22Rv1 (cell line): ENCODE measurements around the gene ASTN2.

Experiments used
- ZFX ChIP-seq: fragments of 450-650 bp; IDR thresholded peaks from 2 replicates; pipeline ENCODE4 v1.6.1; 2017; ENCODE audit warnings: antibody characterized with exemption, borderline replicate concordance
- TF ChIP-seq, protein P1 (sequence below): fragments of 450-650 bp; IDR thresholded peaks from 2 replicates; pipeline ENCODE4 v1.5.1; 2017; ENCODE audit warnings: mild to moderate bottlenecking

DNA sequence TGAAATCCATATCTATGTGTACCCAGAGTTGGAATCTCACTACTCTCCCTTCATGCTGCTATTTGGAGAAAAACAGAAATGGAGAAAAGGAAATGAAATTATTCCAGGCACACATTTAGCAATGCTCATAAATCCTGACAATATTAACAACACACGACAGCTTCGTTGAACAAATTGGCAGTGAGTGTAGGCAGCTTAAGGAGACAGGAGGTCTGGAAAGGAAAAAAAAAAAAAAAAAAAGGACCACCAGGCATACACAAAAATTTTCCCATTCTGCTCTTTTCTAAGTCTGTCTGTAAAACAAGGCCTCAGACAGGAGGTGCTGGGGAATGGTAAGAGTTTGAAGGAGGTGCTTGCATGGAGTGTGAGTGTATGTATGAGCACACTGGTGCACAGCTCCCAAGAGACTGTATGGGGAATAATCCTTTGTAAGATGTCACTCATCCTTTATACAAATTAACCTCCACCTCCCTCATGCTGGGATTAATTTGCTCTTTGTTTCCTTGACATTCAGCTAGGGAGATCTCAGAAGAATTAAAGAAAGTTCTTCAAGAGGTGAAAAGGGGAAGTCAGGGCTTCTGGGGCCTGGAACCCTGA is 78.9 kb downstream of the ASTN2 start:
- TF ChIP-seq, protein P1, sequence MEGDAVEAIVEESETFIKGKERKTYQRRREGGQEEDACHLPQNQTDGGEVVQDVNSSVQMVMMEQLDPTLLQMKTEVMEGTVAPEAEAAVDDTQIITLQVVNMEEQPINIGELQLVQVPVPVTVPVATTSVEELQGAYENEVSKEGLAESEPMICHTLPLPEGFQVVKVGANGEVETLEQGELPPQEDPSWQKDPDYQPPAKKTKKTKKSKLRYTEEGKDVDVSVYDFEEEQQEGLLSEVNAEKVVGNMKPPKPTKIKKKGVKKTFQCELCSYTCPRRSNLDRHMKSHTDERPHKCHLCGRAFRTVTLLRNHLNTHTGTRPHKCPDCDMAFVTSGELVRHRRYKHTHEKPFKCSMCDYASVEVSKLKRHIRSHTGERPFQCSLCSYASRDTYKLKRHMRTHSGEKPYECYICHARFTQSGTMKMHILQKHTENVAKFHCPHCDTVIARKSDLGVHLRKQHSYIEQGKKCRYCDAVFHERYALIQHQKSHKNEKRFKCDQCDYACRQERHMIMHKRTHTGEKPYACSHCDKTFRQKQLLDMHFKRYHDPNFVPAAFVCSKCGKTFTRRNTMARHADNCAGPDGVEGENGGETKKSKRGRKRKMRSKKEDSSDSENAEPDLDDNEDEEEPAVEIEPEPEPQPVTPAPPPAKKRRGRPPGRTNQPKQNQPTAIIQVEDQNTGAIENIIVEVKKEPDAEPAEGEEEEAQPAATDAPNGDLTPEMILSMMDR = no peak
- TF ChIP-seq ZFX = no peak
